Measurements from ENCODE around the gene GCK. TPM values are rescaled to one million over a fixed set of nuclear protein-coding genes. Genes with fewer than 3 reads are reported as not detected.

The GCK gene
- total RNA-seq, 1 experiment from 2014 or later: 2.6 TPM

Other genes with a start within 250 kb of the GCK start
- not detected in 2 replicates for gene SPDYE1, start 191.5 kb downstream of the GCK start, total RNA-seq (2014; rRNA removed; shearing (Covaris generic))
- 123 and 148 TPM in 2 replicates for gene DBNL, start 144.7 kb downstream of the GCK start, total RNA-seq (2014; rRNA removed; shearing (Covaris generic))
- 0.36 and 0.78 TPM in 2 replicates for gene PGAM2, start 123.9 kb downstream of the GCK start, total RNA-seq (2014; rRNA removed; shearing (Covaris generic))
- 13.1 and 35.0 TPM in 2 replicates for gene POLM, start 106.9 kb downstream of the GCK start, total RNA-seq (2014; rRNA removed; shearing (Covaris generic))
- gene AEBP1, start 85.1 kb downstream of the GCK start, total RNA-seq (2014; rRNA removed; shearing (Covaris generic)): 73.7 and 79.7 TPM in 2 replicates
- gene POLD2, start 65.9 kb downstream of the GCK start, total RNA-seq (2014; rRNA removed; shearing (Covaris generic)): 193 and 210 TPM in 2 replicates
- gene MYL7, start 48.1 kb downstream of the GCK start, total RNA-seq (2014; rRNA removed; shearing (Covaris generic)): not detected in 2 replicates
- gene YKT6, start 11.5 kb upstream of the GCK start, total RNA-seq (2014; rRNA removed; shearing (Covaris generic)): 118 and 143 TPM in 2 replicates
- gene CAMK2B, start 136.2 kb upstream of the GCK start, total RNA-seq (2014; rRNA removed; shearing (Covaris generic)): 10.9 and 19.6 TPM in 2 replicates